ENCODE results near the gene FOS.
"Not testable (repeated sequence)": the region's sequence is repeated elsewhere in the genome, so short reads cannot be mapped to it uniquely, and the experiment has no call there.

The FOS gene

GRCh38 chr14:75295491-75296345 lies 17.1 kb downstream of the FOS start:
- no peak for TF ChIP-seq JUND (IDR thresholded peaks at IDR 0.05; ENCODE audit: low read depth)
- peak; percentile 65 to 79 for DNase-seq (ENCODE audit: low read depth in 1 of 2, low spot score in 1 of 2)
- in situ Hi-C loops (cut with HindIII; ENCODE audit: low pct_unique_long_range_greater_than_20kb, low sequenced_read_pairs): no loop called here

- TF ChIP-seq JUND (IDR thresholded peaks at IDR 0.05; ENCODE audit: low read depth): no peak
- in situ Hi-C loops (cut with HindIII; ENCODE audit: low pct_unique_long_range_greater_than_20kb, low sequenced_read_pairs): no loop called here
Measured at GRCh38 chr14:75297411-75298040, 18.9 kb downstream of the FOS start.

GRCh38 chr14:75298187-75298965 lies 19.7 kb downstream of the FOS start:
- in situ Hi-C loops (cut with HindIII; ENCODE audit: low pct_unique_long_range_greater_than_20kb, low sequenced_read_pairs): no loop called here
- no peak for DNase-seq (ENCODE audit: low read depth in 1 of 2, low spot score in 1 of 2)
- TF ChIP-seq JUND (IDR thresholded peaks at IDR 0.05; ENCODE audit: low read depth): no peak

More at GRCh38 chr14:75297411-75298040, 18.9 kb downstream of the FOS start:
- no peak for DNase-seq (ENCODE audit: low read depth in 1 of 2, low spot score in 1 of 2)

DNA sequence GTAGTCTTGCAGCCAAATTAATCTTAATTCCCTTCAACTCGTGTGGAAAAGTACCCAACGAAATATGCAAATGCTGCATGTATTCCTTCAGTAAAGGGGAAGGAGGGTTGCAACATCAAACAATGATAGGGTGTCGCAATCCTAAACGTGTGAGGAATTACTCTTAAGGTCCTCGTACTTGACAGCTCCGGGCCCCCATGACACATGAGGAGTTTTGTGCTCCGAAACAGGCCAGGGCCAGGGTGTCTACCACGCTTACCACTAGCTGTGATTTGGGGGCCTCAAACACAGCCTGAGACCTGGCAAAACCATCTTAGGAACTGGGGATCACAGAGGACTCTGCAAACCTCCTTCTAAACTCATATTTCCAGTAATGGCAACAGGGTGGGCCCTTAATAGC lies 20.4 kb downstream of the FOS start:
- no peak for TF ChIP-seq JUND (IDR thresholded peaks at IDR 0.05; ENCODE audit: low read depth)
- no peak for DNase-seq (ENCODE audit: low read depth in 1 of 2, low spot score in 1 of 2)
- in situ Hi-C loops (cut with HindIII; ENCODE audit: low pct_unique_long_range_greater_than_20kb, low sequenced_read_pairs): no loop called here

- no peak for DNase-seq (ENCODE audit: low read depth in 1 of 2, low spot score in 1 of 2)
- in situ Hi-C loops (cut with HindIII; ENCODE audit: low pct_unique_long_range_greater_than_20kb, low sequenced_read_pairs): no loop called here
Measured at GRCh38 chr14:75299576-75299975, 20.9 kb downstream of the FOS start.

GRCh38 chr14:75301666-75302325 lies 23.2 kb downstream of the FOS start:
- in situ Hi-C loops (cut with HindIII; ENCODE audit: low pct_unique_long_range_greater_than_20kb, low sequenced_read_pairs): no loop called here
- no peak for TF ChIP-seq JUND (IDR thresholded peaks at IDR 0.05; ENCODE audit: low read depth)
- DNase-seq (ENCODE audit: low read depth in 1 of 2, low spot score in 1 of 2): no peak

More at GRCh38 chr14:75299576-75299975, 20.9 kb downstream of the FOS start:
- TF ChIP-seq JUND (IDR thresholded peaks at IDR 0.05; ENCODE audit: low read depth): no peak

DNA sequence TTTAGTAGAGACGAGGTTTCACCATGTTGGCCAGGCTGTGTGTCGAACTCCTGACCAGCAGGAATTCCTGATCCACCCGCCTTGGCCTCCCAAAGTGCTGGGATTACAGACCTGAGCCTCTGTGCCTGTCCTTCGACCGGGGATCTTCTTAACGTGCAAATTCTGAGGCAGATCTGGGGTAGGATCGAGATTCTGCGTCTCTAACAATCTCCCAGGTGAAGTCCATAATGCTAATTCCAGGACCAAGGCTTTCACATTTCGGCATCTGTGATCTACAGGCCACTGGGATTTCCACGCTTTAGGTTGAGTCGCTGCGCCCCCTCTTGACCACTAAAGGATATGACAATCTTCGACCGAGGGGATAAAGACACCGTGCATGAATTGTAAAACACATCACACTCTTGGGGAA lies 24.8 kb downstream of the FOS start:
- in situ Hi-C loops (cut with HindIII; ENCODE audit: low pct_unique_long_range_greater_than_20kb, low sequenced_read_pairs): no loop called here
- DNase-seq (ENCODE audit: low read depth in 1 of 2, low spot score in 1 of 2): peak; percentile 69 to 86
- TF ChIP-seq JUND (IDR thresholded peaks at IDR 0.05; ENCODE audit: low read depth): no peak

GRCh38 chr14:75306410-75306809 lies 27.8 kb downstream of the FOS start:
- in situ Hi-C loops (cut with HindIII; ENCODE audit: low pct_unique_long_range_greater_than_20kb, low sequenced_read_pairs); DNase-seq (ENCODE audit: low read depth in 1 of 2, low spot score in 1 of 2): not testable (repeated sequence)

DNA sequence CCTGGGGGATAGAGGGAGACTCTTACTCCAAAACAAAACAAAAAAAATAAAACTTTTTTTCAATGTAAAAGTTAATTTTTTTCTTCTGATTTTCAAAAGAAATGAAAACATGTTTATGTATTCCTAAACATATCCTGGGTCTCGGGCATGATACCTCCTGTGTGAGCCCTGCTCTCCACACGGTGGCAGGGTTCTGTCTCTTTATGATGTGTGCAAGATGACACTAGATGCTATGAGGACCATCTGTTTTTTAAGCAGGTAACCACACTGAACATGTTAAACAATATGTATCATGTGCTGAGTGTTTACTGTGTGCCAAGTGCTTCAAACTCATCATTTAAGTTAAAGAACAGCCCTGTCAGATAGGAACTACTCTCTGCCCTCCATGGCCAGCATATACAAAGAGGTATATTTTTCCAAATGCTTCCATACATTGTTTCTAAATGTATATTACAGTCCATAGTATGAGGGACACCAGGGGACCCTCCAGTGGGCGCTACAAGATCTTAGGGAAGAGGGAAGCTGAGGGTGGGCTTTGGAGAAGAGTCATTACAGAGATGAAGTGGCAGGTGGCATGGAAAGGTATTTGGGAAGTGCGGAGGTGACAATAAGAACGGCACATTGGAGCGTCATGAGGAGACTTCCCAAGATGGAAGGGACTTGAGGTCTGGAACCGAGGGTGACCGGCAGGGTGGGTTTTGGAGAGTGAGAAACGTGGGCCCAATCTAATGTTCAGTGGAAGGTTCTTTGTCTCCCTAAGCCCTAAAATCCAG lies 28.5 kb downstream of the FOS start:
- no peak for TF ChIP-seq JUND (IDR thresholded peaks at IDR 0.05; ENCODE audit: low read depth)
- peak; percentile 58 to 86 for DNase-seq (ENCODE audit: low read depth in 1 of 2, low spot score in 1 of 2)
- in situ Hi-C loops (cut with HindIII; ENCODE audit: low pct_unique_long_range_greater_than_20kb, low sequenced_read_pairs): no loop called here

GRCh38 chr14:75307700-75308379 lies 29.2 kb downstream of the FOS start:
- peak; percentile 70 to 92 for DNase-seq (ENCODE audit: low read depth in 1 of 2, low spot score in 1 of 2)
- no peak for TF ChIP-seq JUND (IDR thresholded peaks at IDR 0.05; ENCODE audit: low read depth)
- in situ Hi-C loops (cut with HindIII; ENCODE audit: low pct_unique_long_range_greater_than_20kb, low sequenced_read_pairs): no loop called here

- DNase-seq (ENCODE audit: low read depth in 1 of 2, low spot score in 1 of 2); in situ Hi-C loops (cut with HindIII; ENCODE audit: low pct_unique_long_range_greater_than_20kb, low sequenced_read_pairs): not testable (repeated sequence)
Measured at GRCh38 chr14:75308991-75309390, 30.4 kb downstream of the FOS start.

DNA sequence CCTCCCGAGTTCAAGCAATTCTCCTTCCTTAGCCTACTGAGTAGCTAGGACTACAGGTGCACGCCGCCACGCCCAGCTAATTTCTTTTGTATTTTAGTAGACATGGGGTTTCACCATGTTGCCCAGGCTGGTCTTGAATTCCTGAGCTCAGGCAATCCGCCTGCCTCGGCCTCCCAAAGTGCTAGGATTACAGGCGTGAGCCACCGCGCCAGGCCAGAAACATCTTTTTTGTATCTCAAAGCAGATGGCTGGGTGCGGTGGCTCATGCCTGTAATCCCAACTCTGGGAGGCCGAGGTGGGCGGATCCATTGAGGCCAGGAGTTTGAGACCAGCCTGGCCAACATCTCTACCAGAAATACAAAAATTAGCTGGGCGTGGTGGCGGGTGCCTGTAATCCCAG lies 30.9 kb downstream of the FOS start:
- in situ Hi-C loops (cut with HindIII; ENCODE audit: low pct_unique_long_range_greater_than_20kb, low sequenced_read_pairs); DNase-seq (ENCODE audit: low read depth in 1 of 2, low spot score in 1 of 2): not testable (repeated sequence)
